ENCODE results near the gene RS1.

- TF ChIP-seq CTCF (IDR thresholded peaks at IDR 0.05), result no peak
- TF ChIP-seq POLR2A (IDR thresholded peaks at IDR 0.05), result no peak
Measured at GRCh38 chrX:18676050-18676449, 4.1 kb upstream of the RS1 start.

Measured in right lobe of liver (tissue), 4 donors.